HG03135 (cell line): ENCODE measurements around the gene NTNG2.

Source experiments
- ATAC-seq: cut with Tn5 transposase; IDR thresholded peaks from one replicate; pipeline ENCODE4 v1.9.1; 2021; ENCODE audit warnings: mild to moderate bottlenecking, moderate library complexity; ENCODE audit not compliant: unreplicated experiment

The NTNG2 gene

GRCh38 chr9:132233138-132233537 lies 71.3 kb downstream of the NTNG2 start:
- ATAC-seq: no peak

- no peak for ATAC-seq
Observed at GRCh38 chr9:132234535-132234934, 72.7 kb downstream of the NTNG2 start.

- ATAC-seq: no peak
Observed at GRCh38 chr9:132235125-132235524, 73.3 kb downstream of the NTNG2 start.

GRCh38 chr9:132235894-132236661 lies 74.2 kb downstream of the NTNG2 start:
- ATAC-seq: no peak

- no peak for ATAC-seq
Observed at GRCh38 chr9:132236662-132237311, 74.9 kb downstream of the NTNG2 start.

- no peak for ATAC-seq
Observed at GRCh38 chr9:132237481-132237880, 75.6 kb downstream of the NTNG2 start.

- no peak for ATAC-seq
Observed at GRCh38 chr9:132238026-132238972, 76.4 kb downstream of the NTNG2 start.

GRCh38 chr9:132238992-132239391 lies 77.1 kb downstream of the NTNG2 start:
- ATAC-seq: no peak

GRCh38 chr9:132239518-132239917 lies 77.7 kb downstream of the NTNG2 start:
- no peak for ATAC-seq

GRCh38 chr9:132239999-132240840 lies 78.4 kb downstream of the NTNG2 start:
- no peak for ATAC-seq

- ATAC-seq: peak; percentile 71
Observed at GRCh38 chr9:132240841-132241482, 79.1 kb downstream of the NTNG2 start.

GRCh38 chr9:132241483-132241839 lies 79.6 kb downstream of the NTNG2 start:
- ATAC-seq: no peak

GRCh38 chr9:132241840-132242620 lies 80.2 kb downstream of the NTNG2 start:
- no peak for ATAC-seq

- ATAC-seq: no peak
Observed at GRCh38 chr9:132242621-132243155, 80.8 kb downstream of the NTNG2 start.

- no peak for ATAC-seq
Observed at GRCh38 chr9:132243156-132244074, 81.6 kb downstream of the NTNG2 start.

- ATAC-seq: no peak
Observed at GRCh38 chr9:132244582-132245455, 83.0 kb downstream of the NTNG2 start.

GRCh38 chr9:132245465-132245864 lies 83.6 kb downstream of the NTNG2 start:
- ATAC-seq: no peak
